ENCODE results near the gene BICRA.
"Not testable (repeated sequence)": the region's sequence is repeated elsewhere in the genome, so short reads cannot be mapped to it uniquely, and the experiment has no call there.

Gene BICRA

GRCh38 chr19:47631681-47632446 is 22.9 kb downstream of the BICRA start:
- DNase-seq (ENCODE audit: low read depth in 2 of 2), result no peak

- no peak for DNase-seq (ENCODE audit: low read depth in 2 of 2)
Measured at GRCh38 chr19:47633517-47633916, 24.6 kb downstream of the BICRA start.

DNA sequence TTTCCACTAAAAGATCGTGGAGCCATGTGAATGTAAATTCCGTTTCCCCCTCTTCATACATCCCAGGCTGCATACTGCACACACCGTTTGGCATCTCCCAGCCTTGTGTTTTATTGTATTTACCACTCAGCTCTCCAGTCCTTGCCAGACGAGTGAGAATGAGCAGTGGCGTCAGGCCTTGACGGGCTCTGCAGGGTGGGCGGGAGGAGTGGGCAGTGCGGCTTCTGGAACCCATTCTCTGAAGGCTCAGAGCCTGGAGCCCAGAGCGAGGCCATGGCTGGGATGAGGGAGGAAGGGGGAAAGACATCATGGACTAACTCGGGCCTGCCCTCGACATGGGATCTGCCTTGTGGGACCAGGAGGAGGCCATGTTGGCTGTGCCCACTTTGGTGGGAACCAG is 25.1 kb downstream of the BICRA start:
- DNase-seq (ENCODE audit: low read depth in 2 of 2), result no peak

- not testable (repeated sequence) for DNase-seq (ENCODE audit: low read depth in 2 of 2)
Measured at GRCh38 chr19:47635152-47635754, 26.3 kb downstream of the BICRA start.

DNA sequence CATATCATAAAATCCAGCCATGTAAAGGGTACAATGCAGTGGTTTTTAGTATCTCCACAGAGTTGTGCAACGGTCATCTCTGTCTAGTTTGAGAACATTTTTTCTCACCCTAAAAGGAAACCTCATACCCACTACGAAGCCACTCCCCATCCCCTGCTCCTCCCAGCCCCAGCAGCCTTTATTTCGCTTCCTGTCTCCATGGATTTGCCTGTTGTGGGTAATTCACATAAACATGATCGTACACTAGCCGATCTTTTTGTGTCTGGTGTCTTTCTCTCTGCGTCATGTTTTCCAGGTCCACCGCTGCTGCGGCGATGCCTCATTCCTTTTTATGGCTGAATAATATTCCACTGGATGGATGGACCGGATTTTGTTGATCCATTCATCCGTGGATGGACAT is 28.6 kb downstream of the BICRA start:
- no peak for DNase-seq (ENCODE audit: low read depth in 2 of 2)

- no peak for DNase-seq (ENCODE audit: low read depth in 2 of 2)
Measured at GRCh38 chr19:47641891-47642485, 33.1 kb downstream of the BICRA start.

DNA sequence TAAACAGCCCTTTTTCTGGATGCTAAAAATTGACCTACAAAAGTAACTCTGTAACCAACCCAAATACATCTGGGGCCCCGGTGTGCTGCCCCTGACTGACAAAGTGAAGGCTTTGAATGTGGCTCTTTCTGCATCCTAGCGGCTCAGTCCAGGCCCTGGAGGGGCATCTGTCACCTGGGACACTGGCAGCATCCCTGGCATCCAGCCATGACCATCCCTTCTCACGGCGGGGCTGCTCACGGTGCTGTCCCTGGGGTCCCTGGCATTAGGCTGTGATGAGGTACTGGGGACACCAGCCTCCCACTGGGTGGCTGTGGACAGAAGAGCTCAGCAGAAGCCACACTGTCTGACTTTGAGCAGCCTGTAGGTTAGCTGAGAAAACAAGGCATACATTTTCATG is 34.3 kb downstream of the BICRA start:
- DNase-seq (ENCODE audit: low read depth in 2 of 2), result no peak

DNA sequence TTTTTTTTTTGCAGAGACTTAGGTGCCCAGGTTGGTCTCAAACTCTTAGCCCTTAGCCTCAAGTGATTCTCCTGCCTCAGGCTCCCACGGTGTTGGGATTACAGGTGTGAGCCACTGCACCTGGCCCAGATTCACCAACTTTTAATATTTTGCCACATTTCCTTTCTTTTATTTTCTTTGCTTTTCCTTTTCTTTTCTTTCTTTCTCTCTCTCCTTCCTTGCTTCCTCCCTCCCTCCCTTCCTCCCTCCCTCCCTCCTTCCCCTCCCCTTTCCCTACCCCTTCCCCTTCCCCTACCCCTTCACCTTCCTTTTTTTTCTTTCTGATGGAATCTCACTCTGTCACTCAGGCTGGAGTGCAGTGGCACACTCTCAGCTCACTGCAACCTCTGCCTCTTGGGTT is 35.3 kb downstream of the BICRA start:
- DNase-seq (ENCODE audit: low read depth in 2 of 2), result no peak

- no peak for DNase-seq (ENCODE audit: low read depth in 2 of 2)
Measured at GRCh38 chr19:47644743-47645482, 36.0 kb downstream of the BICRA start.

DNA sequence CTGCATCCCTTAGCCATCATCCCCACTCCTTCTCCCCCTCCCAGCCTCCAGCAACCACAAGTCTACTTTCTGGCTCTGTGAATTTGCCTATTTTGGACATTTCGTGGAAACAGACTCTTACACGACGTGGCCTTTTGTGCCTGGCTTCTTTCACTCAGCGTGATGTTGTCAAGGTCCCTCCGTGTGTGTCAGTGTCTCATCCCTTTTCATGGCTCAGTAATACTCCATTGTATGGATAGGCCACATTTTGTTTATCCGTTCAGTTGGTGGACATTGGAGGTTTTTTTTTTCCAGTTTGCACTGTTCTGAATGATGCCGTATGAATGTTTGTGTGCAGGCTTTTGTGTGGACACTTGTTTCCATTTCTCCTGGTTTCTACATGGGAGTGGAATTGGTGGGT is 38.0 kb downstream of the BICRA start:
- no peak for DNase-seq (ENCODE audit: low read depth in 2 of 2)

DNA sequence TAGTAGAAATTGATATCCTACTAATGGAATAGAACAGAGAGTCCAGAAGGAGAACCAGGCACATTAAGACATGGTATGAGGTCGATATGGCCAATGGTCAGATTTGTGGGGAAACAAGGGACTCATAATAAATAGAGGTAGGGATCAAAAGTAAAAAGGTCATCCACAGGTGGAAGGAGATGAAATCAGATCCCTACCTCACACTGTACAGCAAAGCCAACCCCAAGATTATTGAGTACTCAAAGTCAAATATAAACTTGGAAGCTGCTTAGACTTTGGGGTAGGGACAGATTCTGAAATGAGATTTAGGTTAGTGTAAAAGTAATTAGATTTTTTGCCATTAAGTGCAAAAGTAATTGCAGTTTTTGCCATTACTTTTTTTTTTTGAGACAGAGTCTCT is 40.7 kb downstream of the BICRA start:
- no peak for DNase-seq (ENCODE audit: low read depth in 2 of 2)

- no peak for DNase-seq (ENCODE audit: low read depth in 2 of 2)
Measured at GRCh38 chr19:47650700-47651099, 41.8 kb downstream of the BICRA start.

GRCh38 chr19:47651132-47651531 is 42.2 kb downstream of the BICRA start:
- no peak for DNase-seq (ENCODE audit: low read depth in 2 of 2)

DNA sequence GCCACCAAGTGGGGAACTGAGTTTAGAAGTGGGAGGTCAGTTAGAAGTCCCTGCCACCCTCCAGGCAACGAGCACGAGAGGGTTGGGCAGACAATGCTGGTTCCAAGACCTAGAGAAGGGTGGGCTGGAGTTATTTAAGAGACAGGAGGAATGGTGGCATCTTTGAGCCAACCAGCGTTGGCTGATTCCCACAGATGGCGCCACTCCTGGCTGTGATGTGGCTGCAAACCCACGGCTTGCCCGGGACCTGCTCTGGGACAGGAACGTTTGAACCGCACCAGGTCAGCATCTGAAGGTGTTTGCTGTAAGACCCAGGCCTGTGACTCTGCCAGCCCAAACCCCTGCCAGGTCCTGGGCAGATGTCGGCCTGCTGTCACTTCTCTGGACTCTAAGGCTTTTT is 42.8 kb downstream of the BICRA start:
- no peak for DNase-seq (ENCODE audit: low read depth in 2 of 2)

- DNase-seq (ENCODE audit: low read depth in 2 of 2), result no peak
Measured at GRCh38 chr19:47652285-47652684, 43.4 kb downstream of the BICRA start.

- no peak for DNase-seq (ENCODE audit: low read depth in 2 of 2)
Measured at GRCh38 chr19:47653856-47654255, 44.9 kb downstream of the BICRA start.

DNA sequence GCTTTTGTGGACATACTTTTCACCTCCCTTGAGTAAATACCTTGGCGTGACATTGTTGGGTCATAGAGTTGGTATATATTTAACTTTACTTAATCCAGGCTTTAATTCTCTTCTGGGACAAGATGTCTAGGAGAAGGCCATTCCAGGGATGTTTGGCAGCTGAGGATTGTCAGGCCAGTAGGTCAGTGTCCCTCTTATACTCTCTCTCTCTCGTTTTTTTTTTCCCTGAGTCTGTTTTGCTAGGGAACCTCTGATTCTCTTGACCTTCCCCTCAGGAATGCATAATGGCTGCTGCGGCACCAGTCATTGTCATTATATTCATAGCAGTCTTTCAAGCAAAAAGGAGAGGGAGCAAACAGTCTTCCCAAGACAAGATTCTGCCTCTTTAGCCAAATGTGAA is 48.8 kb downstream of the BICRA start:
- DNase-seq (ENCODE audit: low read depth in 2 of 2), result no peak

- no peak for DNase-seq (ENCODE audit: low read depth in 2 of 2)
Measured at GRCh38 chr19:47658431-47659348, 49.8 kb downstream of the BICRA start.

GRCh38 chr19:47660435-47660832 is 51.5 kb downstream of the BICRA start:
- no peak for DNase-seq (ENCODE audit: low read depth in 2 of 2)

GRCh38 chr19:47661161-47661560 is 52.2 kb downstream of the BICRA start:
- DNase-seq (ENCODE audit: low read depth in 2 of 2), result no peak

DNA sequence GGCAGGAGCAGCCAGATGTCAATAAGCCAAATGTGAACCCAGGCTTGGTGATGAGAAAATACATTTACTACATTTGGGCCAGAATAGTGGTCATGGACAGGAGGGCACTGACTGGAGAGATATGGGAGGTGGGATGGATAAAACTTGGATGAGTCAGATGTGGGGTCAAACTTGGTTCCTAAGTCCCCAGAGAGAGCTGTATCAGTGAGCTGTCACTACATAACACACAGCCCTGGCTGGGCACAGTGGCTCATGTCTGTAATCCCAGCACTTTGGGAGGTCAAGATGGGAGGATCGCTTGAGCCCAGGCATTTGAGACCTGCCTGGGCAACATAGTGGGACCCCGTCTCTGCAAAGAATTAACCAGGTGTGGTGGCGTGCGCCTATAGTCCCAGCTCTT is 52.7 kb downstream of the BICRA start:
- no peak for DNase-seq (ENCODE audit: low read depth in 2 of 2)
